AG10803 (cell line): ENCODE measurements around the gene EVX2.

Experiments used
- DNase-seq: peaks from one replicate; pipeline ENCODE4 v3.0.0; 2010; ENCODE audit warnings: low read depth
- H3K4me3 ChIP-seq: 2 replicates; pipeline ENCODE4 v1.5.1; 2011; ENCODE audit warnings: mild to moderate bottlenecking, low read length, control low read depth
- CTCF ChIP-seq: conservative IDR thresholded peaks from 2 replicates; pipeline ENCODE4 v1.5.1; 2011; ENCODE audit warnings: mild to moderate bottlenecking, low read length, control low read depth, inconsistent platforms

The EVX2 gene

GRCh38 chr2:176096986-176097819, 13.4 kb upstream of the EVX2 start:
- TF ChIP-seq CTCF = peak; percentile 80
- DNase-seq = peak; percentile 56
- H3K4me3 ChIP-seq = peak overlapping the region; percentile 58

- DNase-seq = no peak
- TF ChIP-seq CTCF = no peak
- peak overlapping the region; percentile 58 for H3K4me3 ChIP-seq
Measured at GRCh38 chr2:176096243-176096985, 12.7 kb upstream of the EVX2 start.

GRCh38 chr2:176095421-176095820, 11.7 kb upstream of the EVX2 start:
- TF ChIP-seq CTCF = no peak
- no peak for DNase-seq

GRCh38 chr2:176094349-176094748, 10.6 kb upstream of the EVX2 start:
- no peak for TF ChIP-seq CTCF
- no peak for DNase-seq
- H3K4me3 ChIP-seq = no peak overlapping the region

More at GRCh38 chr2:176095421-176095820, 11.7 kb upstream of the EVX2 start:
- no peak overlapping the region for H3K4me3 ChIP-seq

- TF ChIP-seq CTCF = no peak
- no peak overlapping the region for H3K4me3 ChIP-seq
Measured at GRCh38 chr2:176093898-176094249, 10.1 kb upstream of the EVX2 start.

GRCh38 chr2:176093145-176093897, 9.6 kb upstream of the EVX2 start:
- no peak for DNase-seq
- peak overlapping the region; percentile 29 for H3K4me3 ChIP-seq
- TF ChIP-seq CTCF = no peak; the same call in 1 of the 2 replicates

More at GRCh38 chr2:176093898-176094249, 10.1 kb upstream of the EVX2 start:
- DNase-seq = no peak
